ENCODE data around the gene MYL2. TPM values are rescaled to one million over a fixed set of nuclear protein-coding genes. Genes with fewer than 3 reads are reported as not detected.

Gene MYL2
- total RNA-seq, 4 donors from 2014 or later: not detected

- intact Hi-C loops (cut with DNase I): no loop called here
- TF ChIP-seq CTCF (IDR thresholded peaks at IDR 0.05) (no peak), POLR2A (IDR thresholded peaks at IDR 0.05) (no peak)
- Histone ChIP-seq H3K36me3 (no peaks in the 10 kb centered on the region), H3K4me3 (replicated peaks in 1 of 3) (no peak overlapping the region), H3K27me3 (no peaks in the 10 kb centered on the region), H3K9me3 (no peaks in the 10 kb centered on the region), H3K27ac (no peak overlapping the region), H3K4me1 (no peaks in the 10 kb centered on the region)
- DNase-seq: no peak
- 89 to 95% methylated on average over 4 of the region's 4 CpGs for WGBS, 2 donors
These were observed 2.8 kb upstream of the MYL2 start for GRCh38 chr12:110923192-110923591.

- TF ChIP-seq CTCF (IDR thresholded peaks at IDR 0.05): no peak
- no peak for TF ChIP-seq POLR2A (IDR thresholded peaks at IDR 0.05)
- H3K4me3 ChIP-seq (replicated peaks in 1 of 3): no peak overlapping the region
- H3K9me3 ChIP-seq: no peaks in the 10 kb centered on the region
- H3K27me3 ChIP-seq: no peaks in the 10 kb centered on the region
- H3K4me1 ChIP-seq: no peaks in the 10 kb centered on the region
- H3K27ac ChIP-seq: no peak overlapping the region
- no peaks in the 10 kb centered on the region for H3K36me3 ChIP-seq
- intact Hi-C loops (cut with DNase I): no loop called here
- WGBS, 2 donors: 62 to 67% methylated on average over 7 of the region's 7 CpGs
- no peak for DNase-seq
These were observed 2.3 kb upstream of the MYL2 start for GRCh38 chr12:110922652-110923051.

- Histone ChIP-seq H3K9me3 (no peaks in the 10 kb centered on the region), H3K4me3 (replicated peaks in 1 of 3) (no peak overlapping the region), H3K4me1 (no peaks in the 10 kb centered on the region), H3K27me3 (no peaks in the 10 kb centered on the region), H3K36me3 (no peaks in the 10 kb centered on the region), H3K27ac (no peak overlapping the region)
- 79 to 84% methylated on average over 10 of the region's 10 CpGs for WGBS, 2 donors
- intact Hi-C loops (cut with DNase I): no loop called here
- TF ChIP-seq CTCF (IDR thresholded peaks at IDR 0.05) (no peak), POLR2A (IDR thresholded peaks at IDR 0.05) (no peak)
- no peak for DNase-seq
These were observed 883 bp upstream of the MYL2 start for GRCh38 chr12:110921262-110921661.

- Histone ChIP-seq H3K27ac (no peak overlapping the region), H3K4me3 (replicated peaks in 1 of 3) (no peak overlapping the region), H3K36me3 (no peaks in the 10 kb centered on the region), H3K4me1 (no peaks in the 10 kb centered on the region), H3K9me3 (no peaks in the 10 kb centered on the region), H3K27me3 (no peaks in the 10 kb centered on the region)
- 91 to 96% methylated on average over 5 of the region's 5 CpGs for WGBS, 2 donors
- TF ChIP-seq POLR2A (IDR thresholded peaks at IDR 0.05): no peak
- no peak for TF ChIP-seq CTCF (IDR thresholded peaks at IDR 0.05)
- no peak for DNase-seq
- intact Hi-C loops (cut with DNase I): no loop called here
These were observed 659 bp downstream of the MYL2 start for GRCh38 chr12:110919720-110920119.

GRCh38 chr12:110917961-110918360 lies 2.4 kb downstream of the MYL2 start:
- Histone ChIP-seq H3K9me3 (no peaks in the 10 kb centered on the region), H3K27me3 (no peaks in the 10 kb centered on the region), H3K27ac (no peak overlapping the region), H3K36me3 (no peaks in the 10 kb centered on the region), H3K4me3 (replicated peaks in 1 of 3) (no peak overlapping the region), H3K4me1 (no peaks in the 10 kb centered on the region)
- no peak for DNase-seq
- TF ChIP-seq POLR2A (IDR thresholded peaks at IDR 0.05): no peak
- TF ChIP-seq CTCF (IDR thresholded peaks at IDR 0.05): no peak
- WGBS, 2 donors: 81 to 83% methylated on average over 7 of the region's 7 CpGs
- intact Hi-C loops (cut with DNase I): no loop called here

All from thyroid gland (tissue), 4 donors.